K562 (cell line): ENCODE results near the gene SEC31A. TPM values are rescaled to one million over a fixed set of nuclear protein-coding genes. Genes with fewer than 3 reads are reported as not detected.
A peak's percentile ranks its signal among the peaks of the same experiment; 100 is the strongest.

Experiments
- ATAC-seq: fragments of 200-7000 bp; cut with Tn5 transposase; 3 replicates; pipeline ENCODE4 v1.9.1; 2020; ENCODE audit warnings: moderate library complexity
- BruUV-seq: library from RNA; stranded (reverse); fragments of 400-500 nt; replicated peaks from 2 replicates; lab custom pipeline; 2021; lab: Mats Ljungman, UMichigan
- CTCF ChIA-PET: fragments of 300-600 bp; formaldehyde crosslinking; extraction: SDS; loops from one replicate; lab custom pipeline; 2021; ENCODE audit warnings: low intra/inter-chr PET ratio; lab: Yijun Ruan, JAX
- POLR2A ChIA-PET: fragments of 300-600, 350-650 bp; sonication (Branson Sonifier 250); formaldehyde crosslinking; extraction: SDS; loops from one replicate; lab custom pipeline; 2021; ENCODE audit warnings: antibody characterized with exemption, inconsistent platforms; lab: Yijun Ruan, JAX
- DNase-seq, 4 experiments: peaks; one replicate each; pipeline versions ENCODE4 v3.0.0 to v3.0.0-alpha.2; 2011 to 2018; ENCODE audit warnings: low spot score in 3 of 4, mixed read lengths in 3 of 4; ENCODE audit errors: extremely low read depth in 1 of 4
- FAIRE-seq: peaks from 2 replicates; lab custom pipeline; 2011; peaks lifted over from hg19 to GRCh38; lab: Jason Lieb, UNC
- H2AFZ ChIP-seq: 2 replicates; pipeline ENCODE4 v1.6.0; 2011; ENCODE audit warnings: low read depth, low read length, control low read depth, inconsistent platforms
- H3K27ac ChIP-seq: fragments of 200-600 bp; 3 replicates; pipeline ENCODE4 v1.8.0; 2011; ENCODE audit warnings: low read depth, mild to moderate bottlenecking, control low read depth, inconsistent platforms, low read length, moderate library complexity, mixed read lengths; ENCODE audit errors: extremely low read depth
- H3K27me3 ChIP-seq, 2 experiments: fragments of 300-600 bp in 1 of 2; 2 replicates in 1 of 2; 3 replicates in 1 of 2; pipeline versions ENCODE4 v1.6.0 to v1.8.0; 2011; ENCODE audit warnings: inconsistent platforms in 2 of 2, low read length in 2 of 2, mild to moderate bottlenecking in 1 of 2, mixed read lengths in 1 of 2, moderate library complexity in 1 of 2; ENCODE audit not compliant: control insufficient read depth in 2 of 2, insufficient read depth in 2 of 2
- H3K36me3 ChIP-seq: fragments of 300-600 bp; 3 replicates; pipeline ENCODE4 v1.8.0; 2011; ENCODE audit warnings: mild to moderate bottlenecking, low read length, inconsistent platforms; ENCODE audit not compliant: control insufficient read depth, insufficient read depth
- H3K4me1 ChIP-seq, 2 experiments: fragments of 200-600 bp in 1 of 2; replicated peaks in 1 of 2; 2 replicates in 1 of 2; 3 replicates in 1 of 2; pipeline versions ENCODE4 v1.5.1 to v1.8.0; 2011; ENCODE audit warnings: inconsistent platforms in 2 of 2, low read length in 2 of 2, mild to moderate bottlenecking in 1 of 2, mixed read lengths in 1 of 2, moderate library complexity in 1 of 2; ENCODE audit not compliant: control insufficient read depth in 2 of 2, insufficient read depth in 2 of 2
- H3K4me2 ChIP-seq: 2 replicates; pipeline ENCODE4 v1.6.1; 2011; ENCODE audit warnings: low read length, control low read depth, inconsistent platforms, mixed read lengths; ENCODE audit not compliant: insufficient read depth
- H3K4me3 ChIP-seq: fragments of 200-600 bp; sonication (generic), shearing (Covaris generic); 2 replicates; pipeline ENCODE4 v1.5.1; 2016; ENCODE audit warnings: control low read depth, inconsistent platforms
- H3K79me2 ChIP-seq: fragments of 200-600 bp; 3 replicates; pipeline ENCODE4 v1.8.0; 2011; ENCODE audit warnings: low read length, inconsistent platforms; ENCODE audit not compliant: control insufficient read depth, insufficient read depth
- H3K9ac ChIP-seq, 2 experiments: 2 replicates each; pipeline versions ENCODE4 v1.6.0 to v1.6.1; 2011; ENCODE audit warnings: low read depth in 2 of 2, low read length in 2 of 2, control low read depth in 1 of 2, inconsistent platforms in 1 of 2, mild to moderate bottlenecking in 1 of 2, mixed read lengths in 1 of 2; ENCODE audit not compliant: insufficient read depth in 1 of 2
- H3K9me1 ChIP-seq: one replicate; pipeline ENCODE4 v1.6.0; 2011; ENCODE audit warnings: inconsistent platforms, mild to moderate bottlenecking, low read length, moderate library complexity; ENCODE audit not compliant: control insufficient read depth, insufficient read depth
- H3K9me3 ChIP-seq: replicated peaks from 2 replicates; pipeline ENCODE4 v1.5.1; 2011; ENCODE audit warnings: low read depth, low read length, inconsistent platforms; ENCODE audit not compliant: control insufficient read depth, insufficient read depth
- H4K20me1 ChIP-seq: replicated peaks from 2 replicates; pipeline ENCODE4 v1.6.1; 2011; ENCODE audit warnings: low read length, inconsistent platforms, mixed read lengths; ENCODE audit not compliant: control insufficient read depth, insufficient read depth
- ARID1B ChIP-seq: fragments of 450-650 bp; IDR thresholded peaks from 2 replicates; pipeline ENCODE4 v1.6.1; 2016; ENCODE audit warnings: antibody characterized with exemption, mild to moderate bottlenecking, inconsistent platforms
- CBFA2T3 ChIP-seq: fragments of 450-650 bp; IDR thresholded peaks from 2 replicates; pipeline ENCODE4 v1.6.1; 2017
- CSDE1 ChIP-seq, 2 experiments: fragments of 450-650 bp; IDR thresholded peaks; 2 replicates each; pipeline ENCODE4 v1.6.1; 2016; ENCODE audit warnings: mild to moderate bottlenecking in 1 of 2
- EP400 ChIP-seq: fragments of 450-650 bp; IDR thresholded peaks from 2 replicates; pipeline ENCODE4 v1.6.1; 2017; ENCODE audit warnings: antibody characterized with exemption, mild to moderate bottlenecking, moderate library complexity
- ILF3 ChIP-seq: fragments of 450-650 bp; IDR thresholded peaks from 2 replicates; pipeline ENCODE4 v1.6.1; 2018; ENCODE audit warnings: antibody characterized with exemption, mild to moderate bottlenecking, moderate library complexity, borderline replicate concordance
- NCOA2 ChIP-seq, 2 experiments: fragments of 450-650 bp; IDR thresholded peaks; 2 replicates each; pipeline ENCODE4 v1.6.1; 2018; ENCODE audit warnings: mild to moderate bottlenecking in 2 of 2, moderate library complexity in 1 of 2; ENCODE audit not compliant: partially characterized antibody in 2 of 2
- SOX6 ChIP-seq: fragments of 450-650 bp; IDR thresholded peaks from 2 replicates; pipeline ENCODE4 v1.6.1; 2014; ENCODE audit warnings: mild to moderate bottlenecking
- TCF3 ChIP-seq: sonication (generic); formaldehyde crosslinking; IDR thresholded peaks from 2 replicates; pipeline ENCODE4 v1.4.0; 2020; ENCODE audit warnings: mild to moderate bottlenecking, missing genetic modification reagents
- UBTF ChIP-seq, 2 experiments: IDR thresholded peaks; 2 replicates each; pipeline ENCODE4 v1.6.1; 2012; ENCODE audit warnings: improper control_type of control experiment in 2 of 2, low read depth in 2 of 2, low read length in 2 of 2, borderline replicate concordance in 1 of 2
- ZNF174 ChIP-seq: fragments of 250-450 bp; sonication (Bioruptor Pico); IDR thresholded peaks from 2 replicates; pipeline ENCODE4 v1.4.0; 2020; ENCODE audit warnings: mild to moderate bottlenecking
- ZNF232 ChIP-seq: sonication (generic); formaldehyde crosslinking; IDR thresholded peaks from 2 replicates; pipeline ENCODE4 v1.8.0; 2022; ENCODE audit warnings: mild to moderate bottlenecking, missing genetic modification reagents
- WGBS: fragments of 100-300 bp; shearing (Covaris generic); methylation state at CpG from one replicate; pipeline ENCODE4 v1.1.6; 2016; ENCODE audit warnings: low coverage, mixed read lengths; ENCODE audit not compliant: insufficient coverage; ENCODE audit errors: missing lambda C conversion rate; 5-methylcytosine and 5-hydroxymethylcytosine counted together
- in situ Hi-C: fragments of 300-500 bp; cut with MboI; formaldehyde crosslinking; loops from 4 replicates; pipeline ENCODE4 v1.15.0; 2018; ENCODE audit warnings: inconsistent platforms, mixed read lengths
- intact Hi-C: fragments of 100-400 bp; cut with micrococcal nuclease; formaldehyde crosslinking; loops from 2 replicates; pipeline ENCODE4 v1.14.2; 2022
- polyA plus RNA-seq, 8 experiments: library from polyadenylated mRNA; depleted of rRNA in 4 of 8; stranded (reverse) in 5 of 8; unstranded in 3 of 8; fragments of >200 nt; fragmentation: Nextera tagmentation in 2 of 8; fragmentation: Illumina TruSeq in 1 of 8; extraction: Ambion mirVana in 2 of 8; extraction: Trizol in 1 of 8; gene quantifications; 2 replicates each; pipeline versions ENCODE4 v1.2.1 to v1.2.3, GENCODE V29; 2011 to 2014; ENCODE audit warnings: inconsistent platforms in 1 of 8, missing spikeins in 1 of 8
- total RNA-seq, 7 experiments: library from RNA; depleted of rRNA in 6 of 7; stranded (reverse); fragments of >200 nt in 6 of 7; fragmentation: Illumina TruSeq in 2 of 7; extraction: Trizol in 2 of 7; gene quantifications; 2 replicates each; pipeline versions ENCODE4 v1.2.1 to v1.2.3, GENCODE V29; 2011 to 2021; ENCODE audit warnings: low replicate concordance in 1 of 7

SEC31A gene
- total and polyA plus RNA-seq, 9 of the 15 experiments (the other 6 are each of a cell fraction or from before 2014, with no cell fraction given), result 78.9 to 241 (median 173) TPM

GRCh38 chr4:82839624-82840023, 51.3 kb downstream of the SEC31A start:
- ChIA-PET CTCF (no interaction called here), POLR2A (interaction anchor here (1.0 kb wide), 1 partner anchor 13 kb away, joined by 3 read pairs; no protein-coding TSS in a partner anchor)
- intact Hi-C loops (no loop called here), in situ Hi-C loops (no loop called here)
- DNase-seq (no peak), FAIRE-seq (no peak), ATAC-seq (no peak; the same call in 2 of the 3 replicates)
- H3K4me1 ChIP-seq, result no peaks in the 10 kb centered on the region
- no peak overlapping the region for H3K9ac ChIP-seq
- H3K9me1 ChIP-seq, result no peaks in the 10 kb centered on the region
- H3K27me3 ChIP-seq, result no peaks in the 10 kb centered on the region
- no peak overlapping the region for H3K27ac ChIP-seq
- H3K4me3 ChIP-seq, result no peak overlapping the region
- H3K36me3 ChIP-seq, result peaks cover 76% of the 10 kb centered on the region
- H2AFZ ChIP-seq, result no peak overlapping the region
- H3K79me2 ChIP-seq, result no peaks in the 10 kb centered on the region
- no TSS peak for BruUV-seq
- WGBS, result 71% methylated on average over 1 of the region's 1 CpG
- no peaks in the 10 kb centered on the region for H4K20me1 ChIP-seq
- H3K4me2 ChIP-seq, result no peak overlapping the region
- no peak for TF ChIP-seq ZNF232
- peak; percentile 17; the same call in 1 of the 2 replicates for TF ChIP-seq CBFA2T3
- no peak for TF ChIP-seq NCOA2 (IDR thresholded peaks at IDR 0.05; ENCODE audit: partially characterized antibody in 2 of 2)
- TF ChIP-seq EP400, result no peak
- 0 out of 2 replicates have a peak, but pooled peaks have one; percentile 22 for TF ChIP-seq ARID1B
- TF ChIP-seq SOX6, result peak; percentile 34; the same call in 1 of the 2 replicates
- TF ChIP-seq ILF3, result no peak
- no peak for TF ChIP-seq ZNF174 (CRISPR knock-in tag)
- TF ChIP-seq CSDE1 (IDR thresholded peaks at IDR 0.05), result no peak
- peak; percentile 61 for TF ChIP-seq TCF3 (CRISPR knock-in tag)
- no peak for TF ChIP-seq UBTF (IDR thresholded peaks at IDR 0.05; ENCODE audit: borderline replicate concordance in 1 of 2, low read depth in 2 of 2, low read length in 2 of 2)
- no peaks in the 10 kb centered on the region for H3K9me3 ChIP-seq
